PFSK-1 (cell line): ENCODE data around the gene NIPAL4.

Experiments used
- FOXP2 ChIP-seq: optimal IDR thresholded peaks from 2 replicates; pipeline ENCODE3; 2011; ENCODE audit warnings: borderline replicate concordance, control low read depth, inconsistent platforms; ENCODE audit not compliant: insufficient read depth; ENCODE audit errors: extremely low read length, extremely low read depth
- POLR2AphosphoS5 ChIP-seq: IDR thresholded peaks from 2 replicates; pipeline ENCODE4 v1.6.1; 2012; ENCODE audit warnings: low read depth, mild to moderate bottlenecking, control low read depth, low read length, moderate library complexity
- SIN3A ChIP-seq: IDR thresholded peaks from 2 replicates; pipeline ENCODE4 v1.6.1; 2012; ENCODE audit warnings: mild to moderate bottlenecking, low read length, moderate library complexity, borderline replicate concordance; ENCODE audit not compliant: insufficient read depth
- TAF1 ChIP-seq: IDR thresholded peaks from 2 replicates; pipeline ENCODE4 v1.6.1; 2012; ENCODE audit warnings: low read length, control low read depth, borderline replicate concordance; ENCODE audit not compliant: insufficient read depth
- TF ChIP-seq, protein P1 (sequence below), 2 experiments: IDR thresholded peaks; 2 replicates each; pipeline versions ENCODE4 v1.6.1 to v1.8.0; 2011 to 2012; ENCODE audit warnings: low read depth in 2 of 2, low read length in 2 of 2, control low read depth in 1 of 2, inconsistent platforms in 1 of 2, mild to moderate bottlenecking in 1 of 2, moderate library complexity in 1 of 2; ENCODE audit not compliant: insufficient read depth in 1 of 2

NIPAL4 gene

DNA sequence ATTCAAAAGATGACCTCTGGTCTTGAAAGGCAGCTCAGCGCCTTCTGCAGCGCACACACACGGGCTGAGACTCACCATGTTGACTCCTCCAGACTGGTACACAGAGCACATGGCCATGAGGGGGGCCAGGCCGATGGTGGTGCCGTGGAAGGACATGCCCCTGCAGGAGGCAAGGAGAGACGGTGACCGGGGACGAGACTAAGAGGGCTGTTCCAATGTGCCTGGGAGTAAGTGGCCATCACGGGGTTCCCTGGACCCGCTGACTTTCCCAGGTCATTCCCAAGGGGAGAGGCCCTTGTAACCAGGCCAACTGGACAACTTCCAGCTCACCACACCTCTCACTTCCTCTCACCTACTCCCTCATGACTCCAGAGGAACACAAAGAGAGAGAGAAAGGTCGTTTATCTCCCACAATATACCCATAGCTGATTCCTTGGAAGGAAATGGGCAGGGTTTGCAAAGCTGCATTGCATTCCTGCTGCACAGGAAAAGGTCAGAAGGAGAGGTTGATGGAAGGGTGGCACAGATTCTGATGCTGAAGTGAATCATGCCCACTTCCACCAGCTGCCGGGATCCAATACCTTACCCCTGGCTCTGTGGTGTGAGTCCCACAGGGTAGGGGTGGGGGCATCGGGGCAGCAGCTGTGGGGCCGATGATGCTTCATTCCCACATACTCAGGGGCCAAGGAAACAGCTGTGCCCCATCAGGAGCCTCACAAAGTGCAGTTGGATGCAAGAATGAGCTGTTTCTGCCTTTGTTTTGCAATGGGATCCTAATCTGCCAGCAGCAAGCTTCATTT, 47.2 kb downstream of the NIPAL4 start:
- TF ChIP-seq TAF1 (no peak), SIN3A (no peak)

GRCh38 chr5:157509093-157509492, 49.1 kb downstream of the NIPAL4 start:
- TF ChIP-seq TAF1 = no peak
- TF ChIP-seq POLR2AphosphoS5 = no peak

DNA sequence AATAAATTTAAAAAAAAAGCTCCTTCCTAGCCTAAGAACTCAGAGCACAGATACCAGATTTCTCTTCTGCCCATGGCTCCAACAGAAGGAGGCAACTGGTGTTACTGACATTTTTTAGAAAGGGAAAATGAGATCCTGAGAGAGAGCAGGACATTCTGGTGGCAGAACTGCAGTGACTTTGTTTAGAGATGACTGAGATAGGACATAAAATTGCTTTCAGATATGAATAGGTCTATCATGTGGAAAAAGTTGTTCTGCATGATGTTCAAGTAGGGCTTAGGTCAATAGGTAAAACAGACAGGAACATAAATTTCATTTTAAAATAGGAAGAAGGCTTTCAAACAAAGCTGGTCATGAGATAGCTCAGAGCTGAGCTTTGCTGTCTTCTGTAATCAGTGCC, 49.6 kb downstream of the NIPAL4 start:
- TF ChIP-seq FOXP2 (no peak), POLR2AphosphoS5 (no peak), SIN3A (no peak), TAF1 (no peak)
- TF ChIP-seq, protein P1, sequence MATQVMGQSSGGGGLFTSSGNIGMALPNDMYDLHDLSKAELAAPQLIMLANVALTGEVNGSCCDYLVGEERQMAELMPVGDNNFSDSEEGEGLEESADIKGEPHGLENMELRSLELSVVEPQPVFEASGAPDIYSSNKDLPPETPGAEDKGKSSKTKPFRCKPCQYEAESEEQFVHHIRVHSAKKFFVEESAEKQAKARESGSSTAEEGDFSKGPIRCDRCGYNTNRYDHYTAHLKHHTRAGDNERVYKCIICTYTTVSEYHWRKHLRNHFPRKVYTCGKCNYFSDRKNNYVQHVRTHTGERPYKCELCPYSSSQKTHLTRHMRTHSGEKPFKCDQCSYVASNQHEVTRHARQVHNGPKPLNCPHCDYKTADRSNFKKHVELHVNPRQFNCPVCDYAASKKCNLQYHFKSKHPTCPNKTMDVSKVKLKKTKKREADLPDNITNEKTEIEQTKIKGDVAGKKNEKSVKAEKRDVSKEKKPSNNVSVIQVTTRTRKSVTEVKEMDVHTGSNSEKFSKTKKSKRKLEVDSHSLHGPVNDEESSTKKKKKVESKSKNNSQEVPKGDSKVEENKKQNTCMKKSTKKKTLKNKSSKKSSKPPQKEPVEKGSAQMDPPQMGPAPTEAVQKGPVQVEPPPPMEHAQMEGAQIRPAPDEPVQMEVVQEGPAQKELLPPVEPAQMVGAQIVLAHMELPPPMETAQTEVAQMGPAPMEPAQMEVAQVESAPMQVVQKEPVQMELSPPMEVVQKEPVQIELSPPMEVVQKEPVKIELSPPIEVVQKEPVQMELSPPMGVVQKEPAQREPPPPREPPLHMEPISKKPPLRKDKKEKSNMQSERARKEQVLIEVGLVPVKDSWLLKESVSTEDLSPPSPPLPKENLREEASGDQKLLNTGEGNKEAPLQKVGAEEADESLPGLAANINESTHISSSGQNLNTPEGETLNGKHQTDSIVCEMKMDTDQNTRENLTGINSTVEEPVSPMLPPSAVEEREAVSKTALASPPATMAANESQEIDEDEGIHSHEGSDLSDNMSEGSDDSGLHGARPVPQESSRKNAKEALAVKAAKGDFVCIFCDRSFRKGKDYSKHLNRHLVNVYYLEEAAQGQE (IDR thresholded peaks at IDR 0.05; ENCODE audit: insufficient read depth in 1 of 2, low read depth in 2 of 2, low read length in 2 of 2) = no peak

GRCh38 chr5:157510682-157511081, 50.7 kb downstream of the NIPAL4 start:
- TF ChIP-seq TAF1 = no peak
- no peak for TF ChIP-seq POLR2AphosphoS5
- TF ChIP-seq FOXP2 = no peak
- TF ChIP-seq SIN3A = no peak
- TF ChIP-seq, protein P1 (IDR thresholded peaks at IDR 0.05; ENCODE audit: insufficient read depth in 1 of 2, low read depth in 2 of 2, low read length in 2 of 2) = no peak

DNA sequence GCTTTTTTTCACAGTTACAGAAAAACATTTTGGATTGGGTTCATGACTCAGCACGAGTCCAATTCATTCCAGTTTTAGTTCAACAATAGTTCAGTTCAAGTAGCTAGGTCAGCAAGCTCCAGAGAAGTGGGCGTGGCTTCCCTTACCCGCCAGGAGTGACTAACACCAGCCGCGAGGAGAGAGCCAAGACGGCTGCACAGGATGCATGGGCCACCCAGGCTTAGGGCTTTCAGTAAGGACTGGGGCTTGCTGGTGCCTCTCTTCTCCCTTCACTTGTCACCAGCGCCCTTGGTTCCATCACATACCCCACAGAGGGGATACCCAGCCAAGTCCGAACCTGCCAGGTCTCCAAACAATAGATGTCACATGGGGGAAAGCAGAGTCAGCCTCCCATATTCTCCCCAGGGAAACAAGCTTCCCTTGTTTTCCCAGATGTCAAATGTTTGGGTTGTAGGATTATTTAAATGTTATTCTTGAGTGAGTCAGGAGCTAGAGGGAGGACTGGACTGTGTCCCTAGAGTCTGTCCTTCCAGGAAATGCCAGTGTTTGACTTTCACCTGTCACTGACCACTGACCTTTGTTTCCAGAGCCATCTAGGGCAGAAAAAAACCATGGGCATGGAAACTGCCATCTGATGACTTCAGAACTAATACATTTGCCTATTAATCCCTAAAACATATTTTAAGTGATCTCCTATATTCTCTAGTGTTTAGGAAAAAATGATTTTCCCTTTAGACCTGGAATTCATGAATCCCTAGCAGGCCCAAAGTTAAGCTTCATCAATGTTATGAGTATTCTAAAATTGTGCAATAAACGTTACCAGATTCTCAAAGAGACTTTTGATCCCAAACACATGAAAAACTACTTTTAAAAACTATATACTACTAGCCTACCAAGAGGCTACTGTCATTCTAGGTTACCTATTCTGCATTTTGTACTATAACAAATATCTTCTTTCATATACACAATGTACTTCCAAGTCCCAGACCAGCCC, 51.9 kb downstream of the NIPAL4 start:
- TF ChIP-seq, protein P1 (IDR thresholded peaks at IDR 0.05; ENCODE audit: insufficient read depth in 1 of 2, low read depth in 2 of 2, low read length in 2 of 2) = no peak
- TF ChIP-seq TAF1 (no peak), FOXP2 (no peak), POLR2AphosphoS5 (no peak), SIN3A (no peak; the same call in 1 of the 2 replicates)

DNA sequence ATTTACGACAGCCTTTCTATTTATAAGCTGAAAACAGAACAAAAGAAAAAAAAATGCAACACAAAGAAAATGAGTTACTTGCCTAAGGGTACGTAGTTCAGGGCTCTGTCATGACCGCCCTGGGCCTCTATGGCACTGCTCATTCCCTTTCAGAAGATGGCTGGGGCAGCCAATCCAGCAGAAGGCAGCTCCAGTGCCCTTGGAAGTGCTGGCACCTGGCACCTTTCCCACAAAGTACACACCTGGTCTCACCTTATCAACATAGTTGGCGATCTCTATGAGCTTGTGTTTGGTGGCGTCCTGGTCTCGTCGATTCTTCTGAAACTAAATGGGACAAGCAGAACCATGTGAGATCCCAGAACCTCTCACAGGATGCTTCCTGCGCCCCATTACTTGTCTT, 53.2 kb downstream of the NIPAL4 start:
- TF ChIP-seq TAF1 (no peak), SIN3A (no peak), FOXP2 (no peak), POLR2AphosphoS5 (no peak)
- TF ChIP-seq, protein P1 (IDR thresholded peaks at IDR 0.05; ENCODE audit: insufficient read depth in 1 of 2, low read depth in 2 of 2, low read length in 2 of 2) = no peak
